Activated gamma-delta T cell treated with Interleukin-2 at 50 U/mL for 16 hours (primary cell): ENCODE data around the gene SDR42E1.
"Not testable (repeated sequence)": the region's sequence is repeated elsewhere in the genome, so short reads cannot be mapped to it uniquely, and the experiment has no call there.

Source experiments
- DNase-seq: peaks from one replicate; pipeline ENCODE4 v3.0.0-alpha.2; 2020

The SDR42E1 gene

GRCh38 chr16:82037251-82037650 is 26.0 kb upstream of the SDR42E1 start:
- DNase-seq, result no peak

- DNase-seq, result no peak
Measured at GRCh38 chr16:82034981-82035612, 23.8 kb upstream of the SDR42E1 start, which contains the start of gene HSD17B2. TSS of gene HSD17B2 (plus strand) at chr16:82035253. CDS start at chr16:82035425, 172 bp downstream.

GRCh38 chr16:82033683-82034300 is 22.5 kb upstream of the SDR42E1 start:
- DNase-seq, result no peak

- DNase-seq, result no peak
Measured at GRCh38 chr16:82033006-82033405, 21.7 kb upstream of the SDR42E1 start.

GRCh38 chr16:82031116-82032084 is 20.1 kb upstream of the SDR42E1 start:
- no peak for DNase-seq

GRCh38 chr16:82027629-82028064 is 16.4 kb upstream of the SDR42E1 start:
- no peak for DNase-seq

GRCh38 chr16:82024883-82025282 is 13.6 kb upstream of the SDR42E1 start:
- DNase-seq, result no peak

GRCh38 chr16:82024316-82024715 is 13.0 kb upstream of the SDR42E1 start:
- DNase-seq, result no peak

- no peak for DNase-seq
Measured at GRCh38 chr16:82023206-82023605, 11.9 kb upstream of the SDR42E1 start.

- no peak for DNase-seq
Measured at GRCh38 chr16:82020051-82020450, 8.8 kb upstream of the SDR42E1 start.

- no peak for DNase-seq
Measured at GRCh38 chr16:82019535-82019934, 8.3 kb upstream of the SDR42E1 start.

- no peak for DNase-seq
Measured at GRCh38 chr16:82017911-82018568, 6.8 kb upstream of the SDR42E1 start.

- DNase-seq, result no peak
Measured at GRCh38 chr16:82016964-82017363, 5.7 kb upstream of the SDR42E1 start.

- DNase-seq, result no peak
Measured at GRCh38 chr16:82016263-82016662, 5.0 kb upstream of the SDR42E1 start.

- no peak for DNase-seq
Measured at GRCh38 chr16:82013139-82013538, 1.9 kb upstream of the SDR42E1 start.

- no peak for DNase-seq
Measured at GRCh38 chr16:82010649-82011048, 621 bp downstream of the SDR42E1 start.

GRCh38 chr16:82009789-82010188 is 1.5 kb downstream of the SDR42E1 start:
- DNase-seq, result not testable (repeated sequence)

GRCh38 chr16:82008957-82009592 is 2.2 kb downstream of the SDR42E1 start:
- no peak for DNase-seq

- DNase-seq, result no peak
Measured at GRCh38 chr16:82007189-82007588, 4.1 kb downstream of the SDR42E1 start.

GRCh38 chr16:82006036-82006435 is 5.2 kb downstream of the SDR42E1 start:
- no peak for DNase-seq

GRCh38 chr16:82005027-82005830 is 6.0 kb downstream of the SDR42E1 start:
- no peak for DNase-seq

GRCh38 chr16:82004601-82005000 is 6.7 kb downstream of the SDR42E1 start:
- no peak for DNase-seq
